Measurements from ENCODE around the gene DUSP19. TPM values are rescaled to one million over a fixed set of nuclear protein-coding genes. Genes with fewer than 3 reads are reported as not detected.
A peak's percentile ranks its signal among the peaks of the same experiment; 100 is the strongest.

The DUSP19 gene
- total and polyA plus RNA-seq, 2 of the 13 experiments (the other 11 are each of a cell fraction or from before 2014, with no cell fraction given), result 1.3 to 1.9 TPM

- TF ChIP-seq ZBED4 (CRISPR knock-in tag; IDR thresholded peaks at IDR 0.05; ENCODE audit: borderline replicate concordance) (no peak), ZNF737 (CRISPR knock-in tag; IDR thresholded peaks at IDR 0.05; ENCODE audit: borderline replicate concordance) (no peak), ZNF512B (CRISPR knock-in tag; IDR thresholded peaks at IDR 0.05; ENCODE audit: borderline replicate concordance) (peak; percentile 72; the same call in 1 of the 2 replicates), ZBTB49 (CRISPR knock-in tag; IDR thresholded peaks at IDR 0.05; ENCODE audit: borderline replicate concordance) (no peak), RFX1 (IDR thresholded peaks at IDR 0.05) (no peak), ZNF598 (CRISPR knock-in tag; IDR thresholded peaks at IDR 0.05; ENCODE audit: borderline replicate concordance) (no peak), TGIF2 (CRISPR knock-in tag; IDR thresholded peaks at IDR 0.05) (peak; percentile 74; the same call in 1 of the 2 replicates), ZNF782 (CRISPR knock-in tag; IDR thresholded peaks at IDR 0.05; ENCODE audit: borderline replicate concordance) (no peak; the same call in 1 of the 2 replicates), ZNF142 (CRISPR knock-in tag; IDR thresholded peaks at IDR 0.05) (no peak), GTF2F1 (IDR thresholded peaks at IDR 0.05; ENCODE audit: low read length) (no peak), GATA4 (IDR thresholded peaks at IDR 0.05; ENCODE audit: borderline replicate concordance, low read depth) (0 out of 2 replicates have a peak, but pooled peaks have one; percentile 47), ZFYVE20 (CRISPR knock-in tag; IDR thresholded peaks at IDR 0.05; ENCODE audit: borderline replicate concordance, low read depth) (no peak), YEATS4 (CRISPR knock-in tag; IDR thresholded peaks at IDR 0.05; ENCODE audit: borderline replicate concordance) (peak; percentile 77; the same call in 1 of the 2 replicates)
Measured at GRCh38 chr2:183078464-183079138, at the start of gene DUSP19 (continued).
